ENCODE measurements around the gene RBMY1D. TPM values are rescaled to one million over a fixed set of nuclear protein-coding genes. Genes with fewer than 3 reads are reported as not detected.

RBMY1D gene
- total and polyA plus RNA-seq, 2 of the 13 experiments (the other 11 are each of a cell fraction or from before 2014, with no cell fraction given): not detected

GRCh38 chrY:21835052-21835451 lies 59.3 kb downstream of the RBMY1D start:
- Histone ChIP-seq H3K79me2 (ENCODE audit: insufficient read depth, low read length) (no peaks in the 10 kb centered on the region), H3K9me3 (ENCODE audit: low read length) (peaks cover 54% of the 10 kb centered on the region), H2AFZ (ENCODE audit: low read length) (no peak overlapping the region), H3K27me3 (ENCODE audit: control insufficient read depth in 1 of 2, insufficient read depth in 2 of 2, low read length in 2 of 2) (no peaks in the 10 kb centered on the region), H3K4me2 (ENCODE audit: low read depth, low read length) (no peak overlapping the region), H3K27ac (ENCODE audit: extremely low read length, insufficient read depth, low read length) (no peak overlapping the region), H3K9ac (ENCODE audit: insufficient read depth, low read depth, low read length) (no peak overlapping the region), H3K36me3 (replicated peaks in 1 of 2; ENCODE audit: control insufficient read depth in 1 of 2, insufficient read depth in 2 of 2, low read length in 2 of 2) (no peaks in the 10 kb centered on the region), H4K20me1 (ENCODE audit: insufficient read depth, low read length) (no peaks in the 10 kb centered on the region), H3K4me3 (replicated peaks in 1 of 3; ENCODE audit: insufficient read depth in 1 of 3, low read depth in 2 of 3, low read length in 3 of 3) (no peak overlapping the region), H3K4me1 (ENCODE audit: insufficient read depth, low read length) (no peaks in the 10 kb centered on the region)
- FAIRE-seq (no peak), ATAC-seq (no peak), DNase-seq (ENCODE audit: low spot score) (no peak)
- intact Hi-C loops (cut with micrococcal nuclease; ENCODE audit: unreplicated experiment): no loop called here
- no TSS peak for BruUV-seq (replicated peaks)
- in situ Hi-C loops (cut with HindIII; ENCODE audit: extremely low pct_ligation_motif_present, low pct_unique_long_range_greater_than_20kb): no loop called here
- TF ChIP-seq ZNF33A (CRISPR knock-in tag; IDR thresholded peaks at IDR 0.05; ENCODE audit: borderline replicate concordance) (no peak), ZNF614 (CRISPR knock-in tag; IDR thresholded peaks at IDR 0.05; ENCODE audit: borderline replicate concordance) (no peak), TOPORS (CRISPR knock-in tag; IDR thresholded peaks at IDR 0.05) (no peak), ZFP36L1 (CRISPR knock-in tag; IDR thresholded peaks at IDR 0.05) (no peak), ZNF264 (CRISPR knock-in tag; IDR thresholded peaks at IDR 0.05) (no peak), SIN3A (IDR thresholded peaks at IDR 0.05; ENCODE audit: borderline replicate concordance, low read depth, low read length) (no peak), SKI (IDR thresholded peaks at IDR 0.05; ENCODE audit: partially characterized antibody) (no peak), PHF8 (CRISPR knock-in tag; IDR thresholded peaks at IDR 0.05) (no peak)
- TF ChIP-seq, protein P1, sequence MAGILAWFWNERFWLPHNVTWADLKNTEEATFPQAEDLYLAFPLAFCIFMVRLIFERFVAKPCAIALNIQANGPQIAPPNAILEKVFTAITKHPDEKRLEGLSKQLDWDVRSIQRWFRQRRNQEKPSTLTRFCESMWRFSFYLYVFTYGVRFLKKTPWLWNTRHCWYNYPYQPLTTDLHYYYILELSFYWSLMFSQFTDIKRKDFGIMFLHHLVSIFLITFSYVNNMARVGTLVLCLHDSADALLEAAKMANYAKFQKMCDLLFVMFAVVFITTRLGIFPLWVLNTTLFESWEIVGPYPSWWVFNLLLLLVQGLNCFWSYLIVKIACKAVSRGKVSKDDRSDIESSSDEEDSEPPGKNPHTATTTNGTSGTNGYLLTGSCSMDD (CRISPR knock-in tag; IDR thresholded peaks at IDR 0.05): no peak
- ChIA-PET CTCF (ENCODE audit: low intra/inter-chr PET ratio, low total read pairs) (no interaction called here), POLR2A (no interaction called here)
- WGBS (ENCODE audit: low lambda C conversion rate): no CpG with 5 or more reads among the region's 7 CpGs

Other genes with a start within 250 kb of the RBMY1D start
- gene RBMY1E, start 23.5 kb upstream of the RBMY1D start, total RNA-seq (2016; rRNA removed; fragmentation: Illumina TruSeq; extraction: Trizol): not detected in 2 replicates
- not detected in 2 replicates for gene RBMY1E, start 23.5 kb upstream of the RBMY1D start, polyA plus RNA-seq (2011; rRNA removed)

Measured in HepG2 (cell line).